K562 (cell line): Measurements from ENCODE around the gene PPDPF. TPM values are rescaled to one million over a fixed set of nuclear protein-coding genes. Genes with fewer than 3 reads are reported as not detected.

Experiments
- ATAC-seq: fragments of 200-7000 bp; cut with Tn5 transposase; 3 replicates; pipeline ENCODE4 v1.9.1; 2020; ENCODE audit warnings: moderate library complexity
- BruUV-seq: library from RNA; stranded (reverse); fragments of 400-500 nt; replicated peaks from 2 replicates; lab custom pipeline; 2021; lab: Mats Ljungman, UMichigan
- CTCF ChIA-PET: fragments of 300-600 bp; formaldehyde crosslinking; extraction: SDS; loops from one replicate; lab custom pipeline; 2021; ENCODE audit warnings: low intra/inter-chr PET ratio; lab: Yijun Ruan, JAX
- POLR2A ChIA-PET: fragments of 300-600, 350-650 bp; sonication (Branson Sonifier 250); formaldehyde crosslinking; extraction: SDS; loops from one replicate; lab custom pipeline; 2021; ENCODE audit warnings: antibody characterized with exemption, inconsistent platforms; lab: Yijun Ruan, JAX
- DNase-seq, 4 experiments: peaks; one replicate each; pipeline versions ENCODE4 v3.0.0 to v3.0.0-alpha.2; 2011 to 2018; ENCODE audit warnings: low spot score in 3 of 4, mixed read lengths in 3 of 4; ENCODE audit errors: extremely low read depth in 1 of 4
- FAIRE-seq: peaks from 2 replicates; lab custom pipeline; 2011; peaks lifted over from hg19 to GRCh38; lab: Jason Lieb, UNC
- H2AFZ ChIP-seq: 2 replicates; pipeline ENCODE4 v1.6.0; 2011; ENCODE audit warnings: low read depth, low read length, control low read depth, inconsistent platforms
- H3K27ac ChIP-seq: fragments of 200-600 bp; 3 replicates; pipeline ENCODE4 v1.8.0; 2011; ENCODE audit warnings: low read depth, mild to moderate bottlenecking, control low read depth, inconsistent platforms, low read length, moderate library complexity, mixed read lengths; ENCODE audit errors: extremely low read depth
- H3K27me3 ChIP-seq, 2 experiments: fragments of 300-600 bp in 1 of 2; 2 replicates in 1 of 2; 3 replicates in 1 of 2; pipeline versions ENCODE4 v1.6.0 to v1.8.0; 2011; ENCODE audit warnings: inconsistent platforms in 2 of 2, low read length in 2 of 2, mild to moderate bottlenecking in 1 of 2, mixed read lengths in 1 of 2, moderate library complexity in 1 of 2; ENCODE audit not compliant: control insufficient read depth in 2 of 2, insufficient read depth in 2 of 2
- H3K36me3 ChIP-seq: fragments of 300-600 bp; 3 replicates; pipeline ENCODE4 v1.8.0; 2011; ENCODE audit warnings: mild to moderate bottlenecking, low read length, inconsistent platforms; ENCODE audit not compliant: control insufficient read depth, insufficient read depth
- H3K4me1 ChIP-seq, 2 experiments: fragments of 200-600 bp in 1 of 2; replicated peaks in 1 of 2; 2 replicates in 1 of 2; 3 replicates in 1 of 2; pipeline versions ENCODE4 v1.5.1 to v1.8.0; 2011; ENCODE audit warnings: inconsistent platforms in 2 of 2, low read length in 2 of 2, mild to moderate bottlenecking in 1 of 2, mixed read lengths in 1 of 2, moderate library complexity in 1 of 2; ENCODE audit not compliant: control insufficient read depth in 2 of 2, insufficient read depth in 2 of 2
- H3K4me2 ChIP-seq: 2 replicates; pipeline ENCODE4 v1.6.1; 2011; ENCODE audit warnings: low read length, control low read depth, inconsistent platforms, mixed read lengths; ENCODE audit not compliant: insufficient read depth
- H3K4me3 ChIP-seq: fragments of 200-600 bp; sonication (generic), shearing (Covaris generic); 2 replicates; pipeline ENCODE4 v1.5.1; 2016; ENCODE audit warnings: control low read depth, inconsistent platforms
- H3K79me2 ChIP-seq: fragments of 200-600 bp; 3 replicates; pipeline ENCODE4 v1.8.0; 2011; ENCODE audit warnings: low read length, inconsistent platforms; ENCODE audit not compliant: control insufficient read depth, insufficient read depth
- H3K9ac ChIP-seq, 2 experiments: 2 replicates each; pipeline versions ENCODE4 v1.6.0 to v1.6.1; 2011; ENCODE audit warnings: low read depth in 2 of 2, low read length in 2 of 2, control low read depth in 1 of 2, inconsistent platforms in 1 of 2, mild to moderate bottlenecking in 1 of 2, mixed read lengths in 1 of 2; ENCODE audit not compliant: insufficient read depth in 1 of 2
- H3K9me1 ChIP-seq: one replicate; pipeline ENCODE4 v1.6.0; 2011; ENCODE audit warnings: inconsistent platforms, mild to moderate bottlenecking, low read length, moderate library complexity; ENCODE audit not compliant: control insufficient read depth, insufficient read depth
- H3K9me3 ChIP-seq: replicated peaks from 2 replicates; pipeline ENCODE4 v1.5.1; 2011; ENCODE audit warnings: low read depth, low read length, inconsistent platforms; ENCODE audit not compliant: control insufficient read depth, insufficient read depth
- H4K20me1 ChIP-seq: replicated peaks from 2 replicates; pipeline ENCODE4 v1.6.1; 2011; ENCODE audit warnings: low read length, inconsistent platforms, mixed read lengths; ENCODE audit not compliant: control insufficient read depth, insufficient read depth
- ARID4B ChIP-seq: sonication (generic); formaldehyde crosslinking; IDR thresholded peaks from 2 replicates; pipeline ENCODE4 v1.8.0; 2022; ENCODE audit warnings: mild to moderate bottlenecking, missing genetic modification reagents
- ATF2 ChIP-seq: sonication (generic); formaldehyde crosslinking; IDR thresholded peaks from 2 replicates; pipeline ENCODE4 v1.8.1; 2022; ENCODE audit warnings: missing genetic modification reagents
- SRSF1 ChIP-seq: fragments of 200-400 bp; formaldehyde crosslinking; IDR thresholded peaks from 2 replicates; pipeline ENCODE4 v1.6.1; 2017; ENCODE audit warnings: mild to moderate bottlenecking, low read depth, low read length, moderate library complexity
- WGBS: fragments of 100-300 bp; shearing (Covaris generic); methylation state at CpG from one replicate; pipeline ENCODE4 v1.1.6; 2016; ENCODE audit warnings: low coverage, mixed read lengths; ENCODE audit not compliant: insufficient coverage; ENCODE audit errors: missing lambda C conversion rate; 5-methylcytosine and 5-hydroxymethylcytosine counted together
- in situ Hi-C: fragments of 300-500 bp; cut with MboI; formaldehyde crosslinking; loops from 4 replicates; pipeline ENCODE4 v1.15.0; 2018; ENCODE audit warnings: inconsistent platforms, mixed read lengths
- intact Hi-C: fragments of 100-400 bp; cut with micrococcal nuclease; formaldehyde crosslinking; loops from 2 replicates; pipeline ENCODE4 v1.14.2; 2022
- polyA plus RNA-seq, 8 experiments: library from polyadenylated mRNA; depleted of rRNA in 4 of 8; stranded (reverse) in 5 of 8; unstranded in 3 of 8; fragments of >200 nt; fragmentation: Nextera tagmentation in 2 of 8; fragmentation: Illumina TruSeq in 1 of 8; extraction: Ambion mirVana in 2 of 8; extraction: Trizol in 1 of 8; gene quantifications; 2 replicates each; pipeline versions ENCODE4 v1.2.1 to v1.2.3, GENCODE V29; 2011 to 2014; ENCODE audit warnings: inconsistent platforms in 1 of 8, missing spikeins in 1 of 8
- total RNA-seq, 7 experiments: library from RNA; depleted of rRNA in 6 of 7; stranded (reverse); fragments of >200 nt in 6 of 7; fragmentation: Illumina TruSeq in 2 of 7; extraction: Trizol in 2 of 7; gene quantifications; 2 replicates each; pipeline versions ENCODE4 v1.2.1 to v1.2.3, GENCODE V29; 2011 to 2021; ENCODE audit warnings: low replicate concordance in 1 of 7

Gene PPDPF
- total and polyA plus RNA-seq, 9 of the 15 experiments (the other 6 are each of a cell fraction or from before 2014, with no cell fraction given) = 0.77 to 233 (median 10.5) TPM

- H3K4me3 ChIP-seq = no peak overlapping the region
- peaks cover 6 to 80% of the 10 kb centered on the region in 2 experiments; a peak in 4 of 5 replicates for H3K4me1 ChIP-seq
- CTCF ChIA-PET = no interaction called here
- H2AFZ ChIP-seq = no peak overlapping the region
- DNase-seq = no peak
- TF ChIP-seq SRSF1 (no peak), ATF2 (CRISPR knock-in tag) (0 out of 2 replicates have a peak, but pooled peaks have one; percentile 15), ARID4B (CRISPR knock-in tag) (0 out of 2 replicates have a peak, but pooled peaks have one; percentile 45)
- in situ Hi-C loops = no loop called here
- POLR2A ChIA-PET = interaction anchor here (0.5 to 2.2 kb wide), 6 partner anchors 10 to 547 kb away, joined by 3 to 27 read pairs (median 5); partner anchors contain the start of gene PPDPF
- 28% methylated on average over 12 of the region's 12 CpGs for WGBS
- no peak overlapping the region for H3K4me2 ChIP-seq
- no peaks in the 10 kb centered on the region for H3K36me3 ChIP-seq
- H3K79me2 ChIP-seq = no peaks in the 10 kb centered on the region
- no peak for FAIRE-seq
- H3K9me1 ChIP-seq = no peaks in the 10 kb centered on the region
- H3K27ac ChIP-seq = no peak overlapping the region
- H4K20me1 ChIP-seq = 0 out of 2 replicates have a peak, but pooled peaks cover 3% of the 10 kb centered on the region
- no peaks in the 10 kb centered on the region for H3K9me3 ChIP-seq
- intact Hi-C loops = loop anchor here (10.0 kb wide), 2 partner anchors 120 to 170 kb away; partner anchors contain the start of genes ARFRP1, RTEL1, STMN3 and ZGPAT
- BruUV-seq = no TSS peak
- ATAC-seq = no peak
- H3K9ac ChIP-seq = peak overlapping the region in 1 of 2 experiments; percentile 43; a peak in 1 of 4 replicates
- H3K27me3 ChIP-seq = peaks cover 0 to 36% of the 10 kb centered on the region in 2 experiments; a peak in 3 of 5 replicates
These were observed 13.9 kb downstream of the PPDPF start for GRCh38 chr20:63534427-63534830.
